Amniotic stem cell (primary cell): ENCODE data around the gene C1R.

Experiments
- DNase-seq: peaks from one replicate; lab custom pipeline; 2025; lab: John Stamatoyannopoulos, UW

Gene C1R

DNA sequence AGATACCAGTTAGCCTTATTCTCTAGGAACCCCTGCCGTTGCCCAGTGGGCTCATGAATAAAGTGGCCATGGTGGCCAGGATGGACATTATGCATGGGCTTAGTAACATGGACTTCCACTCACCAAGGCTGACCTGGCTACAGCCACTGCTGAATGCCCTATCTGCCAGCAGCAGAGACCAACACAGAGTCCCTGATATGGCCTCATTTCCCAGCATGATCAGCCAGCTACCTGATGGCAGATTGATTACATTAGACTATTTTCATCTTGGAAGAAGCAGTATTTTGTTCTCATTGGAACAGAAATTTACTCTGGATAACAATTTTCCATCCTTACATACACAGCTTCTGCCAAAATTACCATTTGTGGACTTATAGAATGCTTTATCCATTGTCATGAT, 57.8 kb downstream of the C1R start:
- no peak for DNase-seq

DNA sequence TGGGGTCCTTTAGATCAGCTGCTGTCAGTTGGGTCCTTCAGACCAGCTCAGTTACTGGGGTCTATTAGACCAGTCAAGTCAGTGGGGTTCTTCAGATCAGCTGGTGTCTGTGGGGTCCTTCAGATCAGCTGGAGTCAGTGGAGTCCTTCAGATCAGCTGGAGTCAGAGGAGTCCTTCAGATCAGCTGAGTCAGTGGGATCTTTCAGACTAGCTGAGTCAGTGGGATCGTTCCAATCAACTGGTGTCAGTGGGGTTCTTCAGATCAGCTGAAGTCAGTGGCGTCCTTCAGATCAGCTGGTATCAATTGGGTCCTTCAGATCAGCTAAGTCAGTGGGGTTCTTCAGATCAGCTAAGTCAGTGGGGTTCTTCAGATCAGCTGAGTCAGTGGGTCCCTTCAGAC, 59.3 kb downstream of the C1R start:
- DNase-seq, result no peak

- no peak for DNase-seq
These were observed 60.9 kb downstream of the C1R start for GRCh38 chr12:7031306-7031705.
